Right lobe of liver (tissue), 4 donors: ENCODE measurements around the gene TGFA.

Experiments used
- POLR2A ChIP-seq: fragments of 450-650 bp; IDR thresholded peaks from one replicate; pipeline ENCODE4 v1.6.1; 2017; ENCODE audit warnings: antibody characterized with exemption, mild to moderate bottlenecking
- TF ChIP-seq, protein P1 (sequence below), 4 donors: fragments of 200-600 bp in 3 of 4; fragments of 450-650 bp in 1 of 4; IDR thresholded peaks; one replicate each; pipeline versions ENCODE4 v1.5.1 to v1.8.0; 2016 to 2022; ENCODE audit warnings: antibody characterized with exemption in 4 of 4, mild to moderate bottlenecking in 2 of 4
- donor health status: DM: no; HTN: no; CAD: no.
- donor health status: DM: no; HTN: no; CAD: no.
- donor health status: DM: no; HTN: yes; CAD: no.

DNA sequence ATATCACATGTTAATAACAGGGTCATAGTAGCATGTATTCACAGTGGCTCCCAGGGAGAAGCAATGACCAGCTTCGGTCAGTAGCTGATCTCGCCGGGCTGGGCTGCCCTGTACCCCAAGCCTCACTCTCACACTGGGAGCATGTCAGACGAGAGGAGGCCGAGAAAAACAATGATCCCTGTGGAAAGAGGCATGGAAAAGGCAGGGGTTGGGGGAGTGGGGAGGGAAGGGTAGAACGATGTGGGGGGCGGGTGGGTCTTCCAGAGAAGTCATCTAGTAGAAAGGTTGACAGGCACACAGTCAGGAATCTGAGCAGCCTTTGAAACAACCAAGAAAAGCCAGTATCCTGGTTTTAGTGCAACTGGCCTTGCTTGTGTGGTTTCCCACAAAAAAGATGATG is 25.4 kb downstream of the TGFA start:
- TF ChIP-seq POLR2A, result no peak
- TF ChIP-seq, protein P1, sequence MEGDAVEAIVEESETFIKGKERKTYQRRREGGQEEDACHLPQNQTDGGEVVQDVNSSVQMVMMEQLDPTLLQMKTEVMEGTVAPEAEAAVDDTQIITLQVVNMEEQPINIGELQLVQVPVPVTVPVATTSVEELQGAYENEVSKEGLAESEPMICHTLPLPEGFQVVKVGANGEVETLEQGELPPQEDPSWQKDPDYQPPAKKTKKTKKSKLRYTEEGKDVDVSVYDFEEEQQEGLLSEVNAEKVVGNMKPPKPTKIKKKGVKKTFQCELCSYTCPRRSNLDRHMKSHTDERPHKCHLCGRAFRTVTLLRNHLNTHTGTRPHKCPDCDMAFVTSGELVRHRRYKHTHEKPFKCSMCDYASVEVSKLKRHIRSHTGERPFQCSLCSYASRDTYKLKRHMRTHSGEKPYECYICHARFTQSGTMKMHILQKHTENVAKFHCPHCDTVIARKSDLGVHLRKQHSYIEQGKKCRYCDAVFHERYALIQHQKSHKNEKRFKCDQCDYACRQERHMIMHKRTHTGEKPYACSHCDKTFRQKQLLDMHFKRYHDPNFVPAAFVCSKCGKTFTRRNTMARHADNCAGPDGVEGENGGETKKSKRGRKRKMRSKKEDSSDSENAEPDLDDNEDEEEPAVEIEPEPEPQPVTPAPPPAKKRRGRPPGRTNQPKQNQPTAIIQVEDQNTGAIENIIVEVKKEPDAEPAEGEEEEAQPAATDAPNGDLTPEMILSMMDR (IDR thresholded peaks at IDR 0.05), result no peak
